ENCODE results near the gene CMTM8.

DNA sequence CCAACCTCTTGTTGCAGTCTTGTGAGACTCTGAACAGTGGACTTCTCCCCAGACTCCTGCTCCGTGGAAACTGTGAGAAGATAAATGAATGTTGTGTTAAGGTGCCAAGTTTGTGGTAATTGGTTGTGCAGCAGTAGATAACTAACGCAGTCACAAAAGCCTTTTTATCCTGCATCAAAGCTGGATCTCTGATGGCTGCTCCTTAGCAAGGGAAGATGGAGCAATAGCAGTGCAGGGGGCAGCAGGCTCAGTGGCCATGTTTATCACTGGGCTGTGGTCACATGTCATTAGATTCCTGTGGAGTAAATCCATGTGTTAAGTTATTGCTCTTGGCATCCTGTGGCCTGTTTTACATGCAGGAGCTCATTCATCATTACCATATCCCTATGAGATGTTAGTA is 166.7 kb downstream of the CMTM8 start:
- TF ChIP-seq, protein P1, sequence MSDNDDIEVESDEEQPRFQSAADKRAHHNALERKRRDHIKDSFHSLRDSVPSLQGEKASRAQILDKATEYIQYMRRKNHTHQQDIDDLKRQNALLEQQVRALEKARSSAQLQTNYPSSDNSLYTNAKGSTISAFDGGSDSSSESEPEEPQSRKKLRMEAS (IDR thresholded peaks at IDR 0.05): no peak
- TF ChIP-seq, protein P2, sequence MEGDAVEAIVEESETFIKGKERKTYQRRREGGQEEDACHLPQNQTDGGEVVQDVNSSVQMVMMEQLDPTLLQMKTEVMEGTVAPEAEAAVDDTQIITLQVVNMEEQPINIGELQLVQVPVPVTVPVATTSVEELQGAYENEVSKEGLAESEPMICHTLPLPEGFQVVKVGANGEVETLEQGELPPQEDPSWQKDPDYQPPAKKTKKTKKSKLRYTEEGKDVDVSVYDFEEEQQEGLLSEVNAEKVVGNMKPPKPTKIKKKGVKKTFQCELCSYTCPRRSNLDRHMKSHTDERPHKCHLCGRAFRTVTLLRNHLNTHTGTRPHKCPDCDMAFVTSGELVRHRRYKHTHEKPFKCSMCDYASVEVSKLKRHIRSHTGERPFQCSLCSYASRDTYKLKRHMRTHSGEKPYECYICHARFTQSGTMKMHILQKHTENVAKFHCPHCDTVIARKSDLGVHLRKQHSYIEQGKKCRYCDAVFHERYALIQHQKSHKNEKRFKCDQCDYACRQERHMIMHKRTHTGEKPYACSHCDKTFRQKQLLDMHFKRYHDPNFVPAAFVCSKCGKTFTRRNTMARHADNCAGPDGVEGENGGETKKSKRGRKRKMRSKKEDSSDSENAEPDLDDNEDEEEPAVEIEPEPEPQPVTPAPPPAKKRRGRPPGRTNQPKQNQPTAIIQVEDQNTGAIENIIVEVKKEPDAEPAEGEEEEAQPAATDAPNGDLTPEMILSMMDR (IDR thresholded peaks at IDR 0.05): no peak
- TF ChIP-seq, protein P3, sequence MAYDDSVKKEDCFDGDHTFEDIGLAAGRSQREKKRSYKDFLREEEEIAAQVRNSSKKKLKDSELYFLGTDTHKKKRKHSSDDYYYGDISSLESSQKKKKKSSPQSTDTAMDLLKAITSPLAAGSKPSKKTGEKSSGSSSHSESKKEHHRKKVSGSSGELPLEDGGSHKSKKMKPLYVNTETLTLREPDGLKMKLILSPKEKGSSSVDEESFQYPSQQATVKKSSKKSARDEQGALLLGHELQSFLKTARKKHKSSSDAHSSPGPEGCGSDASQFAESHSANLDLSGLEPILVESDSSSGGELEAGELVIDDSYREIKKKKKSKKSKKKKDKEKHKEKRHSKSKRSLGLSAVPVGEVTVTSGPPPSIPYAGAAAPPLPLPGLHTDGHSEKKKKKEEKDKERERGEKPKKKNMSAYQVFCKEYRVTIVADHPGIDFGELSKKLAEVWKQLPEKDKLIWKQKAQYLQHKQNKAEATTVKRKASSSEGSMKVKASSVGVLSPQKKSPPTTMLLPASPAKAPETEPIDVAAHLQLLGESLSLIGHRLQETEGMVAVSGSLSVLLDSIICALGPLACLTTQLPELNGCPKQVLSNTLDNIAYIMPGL (CRISPR knock-in tag; IDR thresholded peaks at IDR 0.05; ENCODE audit: borderline replicate concordance): no peak
- TF ChIP-seq GATA3 (IDR thresholded peaks at IDR 0.05; ENCODE audit: borderline replicate concordance): no peak
- TF ChIP-seq RAD21 (conservative IDR thresholded peaks at IDR 0.05 in 1 of 2, IDR thresholded peaks at IDR 0.05 in 1 of 2): no peak
- TF ChIP-seq, protein P4, sequence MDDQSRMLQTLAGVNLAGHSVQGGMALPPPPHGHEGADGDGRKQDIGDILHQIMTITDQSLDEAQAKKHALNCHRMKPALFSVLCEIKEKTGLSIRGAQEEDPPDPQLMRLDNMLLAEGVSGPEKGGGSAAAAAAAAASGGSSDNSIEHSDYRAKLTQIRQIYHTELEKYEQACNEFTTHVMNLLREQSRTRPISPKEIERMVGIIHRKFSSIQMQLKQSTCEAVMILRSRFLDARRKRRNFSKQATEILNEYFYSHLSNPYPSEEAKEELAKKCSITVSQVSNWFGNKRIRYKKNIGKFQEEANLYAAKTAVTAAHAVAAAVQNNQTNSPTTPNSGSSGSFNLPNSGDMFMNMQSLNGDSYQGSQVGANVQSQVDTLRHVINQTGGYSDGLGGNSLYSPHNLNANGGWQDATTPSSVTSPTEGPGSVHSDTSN (IDR thresholded peaks at IDR 0.05): no peak
- no peak for TF ChIP-seq NR3C1 (IDR thresholded peaks at IDR 0.05)

Data from A549 (cell line).